Natural killer cell (primary cell): ENCODE measurements around the gene LRG1. TPM values are rescaled to one million over a fixed set of nuclear protein-coding genes. Genes with fewer than 3 reads are reported as not detected.

Source experiments
- ATAC-seq, 3 donors: fragments of 150-1000 bp in 2 of 3; fragments of 200-7000 bp in 1 of 3; cut with Tn5 transposase; 1 replicate in 1 of 3; 2 replicates in 2 of 3; pipeline ENCODE4 v1.10.0; 2021; ENCODE audit warnings: mild to moderate bottlenecking in 2 of 3, moderate library complexity in 2 of 3
- DNase-seq, 2 donors: peaks; one replicate each; pipeline versions ENCODE4 v3.0.0 to v3.0.0-alpha.2; 2013 to 2021; ENCODE audit warnings: mixed read lengths in 1 of 2
- H3K27ac ChIP-seq: one replicate; pipeline ENCODE4 v1.5.1; 2013; ENCODE audit warnings: mild to moderate bottlenecking, low read length
- H3K27me3 ChIP-seq: one replicate; pipeline ENCODE4 v1.6.1; 2013; ENCODE audit warnings: low read length; ENCODE audit not compliant: control insufficient read depth, insufficient read depth
- H3K36me3 ChIP-seq: one replicate; pipeline ENCODE4 v1.6.1; 2013; ENCODE audit warnings: low read length; ENCODE audit not compliant: control insufficient read depth, insufficient read depth
- H3K4me1 ChIP-seq: one replicate; pipeline ENCODE4 v1.6.1; 2013; ENCODE audit warnings: low read length; ENCODE audit not compliant: control insufficient read depth, insufficient read depth
- H3K4me3 ChIP-seq: one replicate; pipeline ENCODE4 v1.5.1; 2013; ENCODE audit warnings: low read length
- H3K9me3 ChIP-seq: one replicate; pipeline ENCODE4 v1.6.1; 2013; ENCODE audit warnings: low read length; ENCODE audit not compliant: control insufficient read depth, insufficient read depth
- H3K27ac Mint-ChIP-seq, 2 donors: one replicate each; pipeline ENCODE4 v1.8.0; 2022; ENCODE audit warnings: mild to moderate bottlenecking in 2 of 2, mixed read lengths in 2 of 2, moderate library complexity in 1 of 2
- H3K27me3 Mint-ChIP-seq, 2 donors: one replicate each; pipeline ENCODE4 v1.8.0; 2022; ENCODE audit warnings: low read depth in 2 of 2, mixed read lengths in 2 of 2
- H3K36me3 Mint-ChIP-seq: one replicate; pipeline ENCODE4 v1.8.0; 2022; ENCODE audit warnings: mixed read lengths
- H3K4me1 Mint-ChIP-seq, 2 donors: one replicate each; pipeline ENCODE4 v1.8.0; 2022; ENCODE audit warnings: mixed read lengths in 2 of 2
- H3K4me3 Mint-ChIP-seq: one replicate; pipeline ENCODE4 v1.8.0; 2022; ENCODE audit warnings: mild to moderate bottlenecking, moderate library complexity, mixed read lengths
- H3K9me3 Mint-ChIP-seq, 2 donors: one replicate each; pipeline ENCODE4 v1.8.0; 2022; ENCODE audit warnings: mixed read lengths in 2 of 2
- WGBS: methylation state at CpG from one replicate; pipeline ENCODE4 v1.1.7; 2013; ENCODE audit warnings: missing lambda C conversion rate; ENCODE audit not compliant: insufficient coverage; 5-methylcytosine and 5-hydroxymethylcytosine counted together
- intact Hi-C: fragments of 100-400 bp; cut with micrococcal nuclease; formaldehyde crosslinking; loops from one replicate; pipeline ENCODE4 v1.14.2; 2022
- total RNA-seq, 4 donors: library from RNA; stranded (reverse); fragments of 120-200 nt in 1 of 4; gene quantifications; one replicate each; pipeline versions ENCODE4 v1.2.3 to v1.2.4, GENCODE V29; 2013 to 2022
- TF ChIP-seq, protein P1 (sequence below): fragments of 200-600 bp; IDR thresholded peaks from one replicate; pipeline ENCODE4 v1.8.0; 2022; ENCODE audit warnings: antibody characterized with exemption

The LRG1 gene
- total RNA-seq, 3 donors from 2014 or later (not counting 1 experiment from before 2014, with no cell fraction given), result 1.8 TPM; not detected in 2

DNA sequence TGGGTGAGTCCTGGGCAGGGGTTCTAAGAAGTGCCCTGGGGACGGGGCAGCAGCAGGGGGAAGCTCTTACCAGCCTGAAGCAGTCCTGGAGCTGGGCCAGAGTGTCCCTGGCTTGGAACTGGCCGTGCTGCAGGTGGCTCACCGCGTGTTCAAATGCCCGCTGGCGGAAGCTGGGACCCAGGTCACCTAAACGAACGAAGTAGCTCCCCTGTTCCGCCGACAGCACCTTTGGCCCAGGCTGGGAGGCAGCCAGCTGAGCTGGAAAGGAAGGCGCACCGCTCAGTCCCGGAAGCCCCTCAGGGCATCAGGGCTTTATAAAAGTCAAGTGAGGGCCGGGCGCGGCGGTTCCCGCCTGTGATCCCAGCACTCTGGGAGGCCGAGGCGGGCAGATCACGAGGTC lies 31.1 kb downstream of the LRG1 start:
- intact Hi-C loops, result no loop called here
- Mint-ChIP-seq H3K4me1 (peaks cover 6 to 12% of the 10 kb centered on the region in 2 donors), H3K27ac (no peak overlapping the region), H3K4me3 (no peak overlapping the region), H3K9me3 (no peaks in the 10 kb centered on the region), H3K27me3 (no peaks in the 10 kb centered on the region), H3K36me3 (no peaks in the 10 kb centered on the region)
- H3K27me3 ChIP-seq, result no peaks in the 10 kb centered on the region
- H3K36me3 ChIP-seq, result no peaks in the 10 kb centered on the region
- no peak overlapping the region for H3K27ac ChIP-seq
- DNase-seq (no peak), ATAC-seq (no peak)
- H3K4me3 ChIP-seq, result no peak overlapping the region
- no peaks in the 10 kb centered on the region for H3K9me3 ChIP-seq
- WGBS, result 98% methylated on average over 18 of the region's 21 CpGs
- TF ChIP-seq, protein P1, sequence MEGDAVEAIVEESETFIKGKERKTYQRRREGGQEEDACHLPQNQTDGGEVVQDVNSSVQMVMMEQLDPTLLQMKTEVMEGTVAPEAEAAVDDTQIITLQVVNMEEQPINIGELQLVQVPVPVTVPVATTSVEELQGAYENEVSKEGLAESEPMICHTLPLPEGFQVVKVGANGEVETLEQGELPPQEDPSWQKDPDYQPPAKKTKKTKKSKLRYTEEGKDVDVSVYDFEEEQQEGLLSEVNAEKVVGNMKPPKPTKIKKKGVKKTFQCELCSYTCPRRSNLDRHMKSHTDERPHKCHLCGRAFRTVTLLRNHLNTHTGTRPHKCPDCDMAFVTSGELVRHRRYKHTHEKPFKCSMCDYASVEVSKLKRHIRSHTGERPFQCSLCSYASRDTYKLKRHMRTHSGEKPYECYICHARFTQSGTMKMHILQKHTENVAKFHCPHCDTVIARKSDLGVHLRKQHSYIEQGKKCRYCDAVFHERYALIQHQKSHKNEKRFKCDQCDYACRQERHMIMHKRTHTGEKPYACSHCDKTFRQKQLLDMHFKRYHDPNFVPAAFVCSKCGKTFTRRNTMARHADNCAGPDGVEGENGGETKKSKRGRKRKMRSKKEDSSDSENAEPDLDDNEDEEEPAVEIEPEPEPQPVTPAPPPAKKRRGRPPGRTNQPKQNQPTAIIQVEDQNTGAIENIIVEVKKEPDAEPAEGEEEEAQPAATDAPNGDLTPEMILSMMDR, result no peak
- no peaks in the 10 kb centered on the region for H3K4me1 ChIP-seq

GRCh38 chr19:4507804-4508203 lies 32.0 kb downstream of the LRG1 start:
- no peak for DNase-seq
- peaks cover 6 to 12% of the 10 kb centered on the region in 2 donors for H3K4me1 Mint-ChIP-seq
- intact Hi-C loops, result no loop called here
- Histone ChIP-seq H3K27ac (no peak overlapping the region), H3K4me3 (no peak overlapping the region), H3K9me3 (no peaks in the 10 kb centered on the region), H3K36me3 (no peaks in the 10 kb centered on the region), H3K4me1 (no peaks in the 10 kb centered on the region), H3K27me3 (no peaks in the 10 kb centered on the region)
- WGBS, result 94% methylated on average over 17 of the region's 17 CpGs
- no peak overlapping the region for H3K4me3 Mint-ChIP-seq
- H3K27ac Mint-ChIP-seq, result no peak overlapping the region
- TF ChIP-seq, protein P1, result no peak
- H3K36me3 Mint-ChIP-seq, result no peaks in the 10 kb centered on the region
- no peaks in the 10 kb centered on the region for H3K9me3 Mint-ChIP-seq
- no peak for ATAC-seq
- no peaks in the 10 kb centered on the region for H3K27me3 Mint-ChIP-seq

DNA sequence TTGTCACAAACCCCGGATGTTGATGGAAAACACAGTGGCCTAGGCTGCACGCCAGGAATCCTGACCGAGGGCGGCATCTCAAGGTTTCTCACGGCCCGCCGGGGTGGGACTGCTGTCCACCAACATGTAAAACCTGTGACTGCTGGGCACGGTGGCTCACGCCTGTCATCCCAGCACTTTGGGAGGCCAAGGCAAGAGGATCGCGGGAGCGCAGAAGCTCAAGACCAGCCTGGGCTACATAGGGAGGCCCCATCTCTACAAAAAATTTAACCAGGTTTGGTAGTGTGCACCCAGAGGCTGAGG lies 32.7 kb downstream of the LRG1 start:
- intact Hi-C loops, result no loop called here
- 98% methylated on average over 12 of the region's 12 CpGs for WGBS
- H3K4me3 Mint-ChIP-seq, result no peak overlapping the region

More for the DNA sequence above, 32.7 kb downstream of the LRG1 start:
- DNase-seq (no peak), ATAC-seq (no peak)
- Histone ChIP-seq H3K9me3 (no peaks in the 10 kb centered on the region), H3K4me3 (no peak overlapping the region), H3K27ac (no peak overlapping the region), H3K4me1 (no peaks in the 10 kb centered on the region), H3K36me3 (peaks cover 2% of the 10 kb centered on the region), H3K27me3 (no peaks in the 10 kb centered on the region)
- TF ChIP-seq, protein P1, result no peak
- peaks cover 6 to 12% of the 10 kb centered on the region in 2 donors for H3K4me1 Mint-ChIP-seq
- no peaks in the 10 kb centered on the region for H3K27me3 Mint-ChIP-seq
- no peaks in the 10 kb centered on the region for H3K9me3 Mint-ChIP-seq
- no peaks in the 10 kb centered on the region for H3K36me3 Mint-ChIP-seq
- no peak overlapping the region for H3K27ac Mint-ChIP-seq
